GM12801 (cell line): Measurements from ENCODE around the gene ITGB2.

Experiments
- CTCF ChIP-seq: IDR thresholded peaks from one replicate; pipeline ENCODE4 v1.5.1; 2011; ENCODE audit warnings: control low read depth; ENCODE audit not compliant: insufficient read length; ENCODE audit errors: extremely low read depth

Gene ITGB2

GRCh38 chr21:44890338-44890931 is 30.3 kb downstream of the ITGB2 start:
- no peak for TF ChIP-seq CTCF

GRCh38 chr21:44889625-44890337 is 30.9 kb downstream of the ITGB2 start:
- no peak for TF ChIP-seq CTCF

- no peak for TF ChIP-seq CTCF
Observed at GRCh38 chr21:44888581-44889550, 31.8 kb downstream of the ITGB2 start.

- TF ChIP-seq CTCF: no peak
Observed at GRCh38 chr21:44887807-44888580, 32.7 kb downstream of the ITGB2 start.

GRCh38 chr21:44887126-44887806 is 33.4 kb downstream of the ITGB2 start:
- no peak for TF ChIP-seq CTCF

- no peak for TF ChIP-seq CTCF
Observed at GRCh38 chr21:44886113-44887075, 34.3 kb downstream of the ITGB2 start.
